GM10266 (cell line): Measurements from ENCODE around the gene PHF19.

Experiments
- DNase-seq: peaks from one replicate; pipeline ENCODE4 v3.0.0; 2012; ENCODE audit errors: extremely low spot score
- CTCF ChIP-seq: IDR thresholded peaks from 2 replicates; pipeline ENCODE4 v1.5.1; 2012; ENCODE audit warnings: mild to moderate bottlenecking, low read depth; ENCODE audit not compliant: control insufficient read depth, insufficient read depth; ENCODE audit errors: missing control alignments

PHF19 gene

GRCh38 chr9:120902569-120903535 lies 25.9 kb upstream of the PHF19 start:
- TF ChIP-seq CTCF: no peak

GRCh38 chr9:120901755-120902568 lies 25.0 kb upstream of the PHF19 start:
- no peak for TF ChIP-seq CTCF
- DNase-seq: no peak

More at GRCh38 chr9:120902569-120903535, 25.9 kb upstream of the PHF19 start:
- no peak for DNase-seq

- TF ChIP-seq CTCF: no peak
- no peak for DNase-seq
Measured at GRCh38 chr9:120900824-120901223, 23.8 kb upstream of the PHF19 start.

- no peak for DNase-seq
Measured at GRCh38 chr9:120899490-120900068, 22.6 kb upstream of the PHF19 start.

GRCh38 chr9:120898396-120898795 lies 21.4 kb upstream of the PHF19 start:
- no peak for TF ChIP-seq CTCF
- no peak for DNase-seq

More at GRCh38 chr9:120899490-120900068, 22.6 kb upstream of the PHF19 start:
- no peak for TF ChIP-seq CTCF

GRCh38 chr9:120895951-120896350 lies 19.0 kb upstream of the PHF19 start:
- no peak for TF ChIP-seq CTCF
- no peak for DNase-seq
